ENCODE data around the gene RWDD1.

- TF ChIP-seq, protein P1, sequence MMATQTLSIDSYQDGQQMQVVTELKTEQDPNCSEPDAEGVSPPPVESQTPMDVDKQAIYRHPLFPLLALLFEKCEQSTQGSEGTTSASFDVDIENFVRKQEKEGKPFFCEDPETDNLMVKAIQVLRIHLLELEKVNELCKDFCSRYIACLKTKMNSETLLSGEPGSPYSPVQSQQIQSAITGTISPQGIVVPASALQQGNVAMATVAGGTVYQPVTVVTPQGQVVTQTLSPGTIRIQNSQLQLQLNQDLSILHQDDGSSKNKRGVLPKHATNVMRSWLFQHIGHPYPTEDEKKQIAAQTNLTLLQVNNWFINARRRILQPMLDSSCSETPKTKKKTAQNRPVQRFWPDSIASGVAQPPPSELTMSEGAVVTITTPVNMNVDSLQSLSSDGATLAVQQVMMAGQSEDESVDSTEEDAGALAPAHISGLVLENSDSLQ (IDR thresholded peaks at IDR 0.05) = no peak
- TF ChIP-seq FOXM1 (IDR thresholded peaks at IDR 0.05; ENCODE audit: borderline replicate concordance) = no peak
- no peak for TF ChIP-seq SP1 (IDR thresholded peaks at IDR 0.05)
- TF ChIP-seq FOXK2 (IDR thresholded peaks at IDR 0.05) = no peak
- no peak for TF ChIP-seq HDGF (IDR thresholded peaks at IDR 0.05; ENCODE audit: borderline replicate concordance)
- no peak for TF ChIP-seq CTBP1 (IDR thresholded peaks at IDR 0.05; ENCODE audit: borderline replicate concordance)
- no peak for TF ChIP-seq FOXA1 (IDR thresholded peaks at IDR 0.05)
- no peak for TF ChIP-seq BHLHE40 (IDR thresholded peaks at IDR 0.05; ENCODE audit: borderline replicate concordance)
- no peak for TF ChIP-seq TARDBP (IDR thresholded peaks at IDR 0.05)
Observed at GRCh38 chr6:116557893-116558292, 13.4 kb upstream of the RWDD1 start.

Data from HEK293T (cell line).